Gastrocnemius medialis (tissue), 4 donors: Measurements from ENCODE around the gene TUBAL3. TPM values are rescaled to one million over a fixed set of nuclear protein-coding genes. Genes with fewer than 3 reads are reported as not detected.

Source experiments
- ATAC-seq, 2 donors: fragments of 150-250 bp; one replicate each; pipeline ENCODE4 v1.9.1; 2016
- DNase-seq, 2 donors: peaks; one replicate each; pipeline ENCODE4 v3.0.0-alpha.2; 2019
- H3K27ac ChIP-seq, 4 donors: fragments of 200-600 bp; sonication (generic); 1 replicate in 1 of 4; 2 replicates in 3 of 4; pipeline ENCODE4 v1.5.1; 2016 to 2018; ENCODE audit warnings: mild to moderate bottlenecking in 2 of 4, moderate library complexity in 1 of 4
- H3K27me3 ChIP-seq, 3 donors: fragments of 200-600 bp; sonication (generic) in 2 of 3; 1 replicate in 1 of 3; 2 replicates in 2 of 3; pipeline versions ENCODE4 v1.5.1 to v1.6.0; 2016 to 2019; ENCODE audit warnings: mild to moderate bottlenecking in 1 of 3, moderate library complexity in 1 of 3
- H3K36me3 ChIP-seq, 2 donors: fragments of 200-600 bp; sonication (generic) in 1 of 2; one replicate each; pipeline ENCODE4 v1.5.1; 2017 to 2018
- H3K4me1 ChIP-seq, 2 donors: fragments of 200-600 bp; sonication (generic) in 1 of 2; one replicate each; pipeline ENCODE4 v1.5.1; 2016 to 2017; ENCODE audit warnings: mild to moderate bottlenecking in 2 of 2
- H3K4me3 ChIP-seq, 4 donors: fragments of 200-600 bp; sonication (generic) in 3 of 4; 1 replicate in 1 of 4; 2 replicates in 3 of 4; pipeline ENCODE4 v1.5.1; 2016 to 2019; ENCODE audit warnings: mild to moderate bottlenecking in 2 of 4
- H3K9me3 ChIP-seq, 3 donors: fragments of 200-600 bp; sonication (generic) in 2 of 3; 1 replicate in 1 of 3; 2 replicates in 2 of 3; pipeline ENCODE4 v1.5.1; 2016 to 2019
- CTCF ChIP-seq, 5 experiments: fragments of 450-650 bp in 3 of 5; fragments of 200-600 bp in 2 of 5; sonication (generic) in 2 of 5; IDR thresholded peaks in 4 of 5; conservative IDR thresholded peaks in 1 of 5; 1 replicate in 4 of 5; 2 replicates in 1 of 5; pipeline ENCODE4 v1.5.1; 2016 to 2019; ENCODE audit warnings: antibody characterized with exemption in 5 of 5, mild to moderate bottlenecking in 3 of 5, moderate library complexity in 3 of 5
- POLR2A ChIP-seq, 2 donors: fragments of 450-650 bp; IDR thresholded peaks; one replicate each; pipeline ENCODE4 v1.6.1; 2017; ENCODE audit warnings: antibody characterized with exemption in 2 of 2, mild to moderate bottlenecking in 2 of 2, moderate library complexity in 2 of 2
- in situ Hi-C, 4 donors: fragments of 200-750 bp; cut with MboI; loops; one replicate each; pipeline versions ENCODE4 v1.15.0 to v1.8.0; 2017; ENCODE audit warnings: low sequenced_read_pairs in 4 of 4
- intact Hi-C: fragments of 100-400 bp; cut with DNase I; formaldehyde crosslinking; loops from one replicate; pipeline ENCODE4 v1.15.1; 2023; ENCODE audit warnings: low total_unique reads
- total RNA-seq, 4 donors: library from RNA; depleted of rRNA; stranded (reverse); fragments of >200 nt; gene quantifications; one replicate each; pipeline versions ENCODE4 v1.1.0 to v1.2.3, GENCODE V29; 2016

Gene TUBAL3
- total RNA-seq, 4 donors from 2014 or later, result 0.18 TPM; not detected in 3

DNA sequence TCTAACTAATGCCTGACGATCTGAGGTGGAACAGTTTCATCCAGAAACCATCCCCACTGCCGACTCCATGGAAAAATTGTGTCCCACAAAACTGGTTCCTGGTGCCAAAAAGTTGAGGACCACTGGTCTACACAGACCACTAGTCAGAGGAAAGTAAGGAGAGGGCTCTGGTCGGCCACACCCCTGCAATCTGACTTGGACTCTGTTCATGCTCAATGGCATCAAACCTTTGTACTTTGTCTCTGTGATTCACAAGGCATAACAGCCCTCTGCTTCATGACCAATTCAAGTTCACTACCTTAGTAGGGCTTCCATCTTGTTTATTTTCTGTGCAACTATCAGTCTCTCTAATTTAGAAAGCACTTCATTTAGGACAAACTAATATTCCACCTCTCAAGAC, 1.8 kb downstream of the TUBAL3 start:
- in situ Hi-C loops (no loop called here), intact Hi-C loops (no loop called here)
- Histone ChIP-seq H3K4me1 (no peaks in the 10 kb centered on the region), H3K27me3 (no peaks in the 10 kb centered on the region), H3K4me3 (no peak overlapping the region), H3K27ac (no peak overlapping the region), H3K9me3 (no peaks in the 10 kb centered on the region), H3K36me3 (no peaks in the 10 kb centered on the region)
- TF ChIP-seq CTCF (IDR thresholded peaks at IDR 0.05 in 4 of 5, conservative IDR thresholded peaks at IDR 0.05 in 1 of 5), result no peak
- TF ChIP-seq POLR2A (IDR thresholded peaks at IDR 0.05), result no peak
- ATAC-seq (no peak), DNase-seq (no peak)

DNA sequence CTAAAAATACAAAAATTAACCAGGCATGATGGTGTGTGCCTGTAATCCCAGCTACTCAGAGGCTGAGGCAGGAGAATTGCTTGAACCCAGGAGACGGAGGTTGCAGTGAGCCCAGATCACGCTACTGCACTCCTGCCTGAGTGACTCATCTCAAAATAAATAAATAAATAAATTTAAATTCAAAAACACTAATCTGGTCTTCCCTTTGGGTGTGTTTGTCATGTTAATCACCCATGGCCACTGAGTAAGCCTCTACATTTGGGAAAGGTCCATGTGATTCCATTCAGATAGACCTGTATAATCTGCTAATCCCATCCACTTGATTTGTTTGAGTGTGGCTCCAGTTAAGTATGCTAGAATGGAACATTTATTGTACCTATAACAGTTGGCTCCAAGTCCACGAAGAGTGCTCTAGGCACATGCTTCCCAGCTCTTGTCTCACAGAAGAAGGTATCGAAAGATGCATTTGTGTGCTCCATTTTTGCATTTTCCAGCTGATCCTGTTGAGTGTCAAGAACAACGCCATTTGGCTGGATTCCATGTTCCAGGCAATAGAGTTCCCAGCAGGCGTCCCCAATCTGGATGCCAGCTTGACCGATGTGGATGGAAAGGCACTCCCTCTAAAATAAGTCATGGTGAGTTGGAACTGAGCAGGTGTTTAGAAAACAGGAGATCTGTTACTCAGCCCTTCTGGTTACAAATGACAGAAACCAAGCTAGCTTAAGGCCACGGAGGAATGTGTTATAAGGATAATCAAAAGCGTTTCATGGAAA, 4.0 kb downstream of the TUBAL3 start:
- TF ChIP-seq CTCF (IDR thresholded peaks at IDR 0.05 in 4 of 5, conservative IDR thresholded peaks at IDR 0.05 in 1 of 5) (no peak), POLR2A (IDR thresholded peaks at IDR 0.05) (no peak)
- Histone ChIP-seq H3K9me3 (no peaks in the 10 kb centered on the region), H3K4me1 (no peaks in the 10 kb centered on the region), H3K27ac (no peak overlapping the region), H3K4me3 (no peak overlapping the region), H3K36me3 (no peaks in the 10 kb centered on the region), H3K27me3 (no peaks in the 10 kb centered on the region)
- in situ Hi-C loops (no loop called here), intact Hi-C loops (no loop called here)
- no peak for ATAC-seq
- no peak for DNase-seq

DNA sequence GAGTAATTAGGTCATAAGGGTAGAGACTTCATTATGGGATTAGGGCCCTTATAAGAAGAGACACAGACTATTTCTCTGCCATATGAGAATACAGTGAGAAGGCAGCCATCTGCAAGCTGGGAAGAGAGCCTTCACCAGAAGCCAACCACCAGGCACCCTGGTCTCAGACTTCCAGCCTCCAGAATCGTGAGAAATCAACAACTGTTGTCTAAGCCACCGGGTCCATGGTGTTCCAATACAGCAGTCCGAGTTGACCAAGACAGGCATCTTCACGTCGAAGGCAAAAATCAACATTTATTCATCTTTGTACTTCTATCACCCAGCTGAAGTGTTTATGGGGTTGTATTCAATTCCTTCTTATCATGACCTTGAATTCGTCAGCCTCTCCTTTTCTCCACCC, 5.3 kb downstream of the TUBAL3 start:
- in situ Hi-C loops (loop anchor here in 1 of 4 donors (25.0 kb wide), 1 partner anchor 562 kb away; the partner anchor contains the start of gene AKR1E2), intact Hi-C loops (no loop called here)
- no peak for TF ChIP-seq CTCF (IDR thresholded peaks at IDR 0.05 in 4 of 5, conservative IDR thresholded peaks at IDR 0.05 in 1 of 5)
- no peak for TF ChIP-seq POLR2A (IDR thresholded peaks at IDR 0.05)
- DNase-seq, result no peak
- ATAC-seq, result no peak
- no peaks in the 10 kb centered on the region for H3K27me3 ChIP-seq
- H3K36me3 ChIP-seq, result no peaks in the 10 kb centered on the region
- H3K4me3 ChIP-seq, result no peak overlapping the region
- no peaks in the 10 kb centered on the region for H3K4me1 ChIP-seq
- no peaks in the 10 kb centered on the region for H3K9me3 ChIP-seq
- no peak overlapping the region for H3K27ac ChIP-seq

GRCh38 chr10:5396556-5397300, 7.9 kb downstream of the TUBAL3 start:
- in situ Hi-C loops (loop anchor here in 1 of 4 donors (25.0 kb wide), 1 partner anchor 559 kb away; the partner anchor contains the start of gene AKR1E2), intact Hi-C loops (no loop called here)
- ATAC-seq, result no peak
- no peaks in the 10 kb centered on the region for H3K27me3 ChIP-seq
- H3K9me3 ChIP-seq, result no peaks in the 10 kb centered on the region
- no peak for DNase-seq
- H3K36me3 ChIP-seq, result no peaks in the 10 kb centered on the region
- H3K4me1 ChIP-seq, result no peaks in the 10 kb centered on the region
- no peak overlapping the region for H3K27ac ChIP-seq
- no peak overlapping the region for H3K4me3 ChIP-seq
- no peak for TF ChIP-seq CTCF (IDR thresholded peaks at IDR 0.05 in 4 of 5, conservative IDR thresholded peaks at IDR 0.05 in 1 of 5)
